ENCODE measurements around the gene GPR180. TPM values are rescaled to one million over a fixed set of nuclear protein-coding genes. Genes with fewer than 3 reads are reported as not detected.

The GPR180 gene
- total and polyA plus RNA-seq, 4 donors: 1.7 to 7.0 (median 3.9) TPM

- Histone ChIP-seq H3K27ac (ENCODE audit: low read depth in 1 of 2, low read length in 1 of 2) (no peak overlapping the region), H3K4me3 (no peak overlapping the region), H3K27me3 (ENCODE audit: control insufficient read depth in 3 of 3, insufficient read depth in 3 of 3, low read length in 2 of 3) (peaks cover 0 to 3% (median 0%) of the 10 kb centered on the region in 3 donors), H3K36me3 (ENCODE audit: control insufficient read depth in 4 of 4, insufficient read depth in 4 of 4, low read length in 4 of 4) (no peaks in the 10 kb centered on the region), H3K9me3 (ENCODE audit: control insufficient read depth in 4 of 4, insufficient read depth in 3 of 4, low read length in 3 of 4) (peaks cover 0 to 5% (median 2%) of the 10 kb centered on the region in 4 donors), H3K9ac (ENCODE audit: insufficient read depth in 1 of 2, low read length in 2 of 2) (no peak overlapping the region), H3K4me1 (ENCODE audit: control insufficient read depth in 5 of 5, insufficient read depth in 5 of 5, low read length in 5 of 5) (peaks cover 0 to 4% (median 0%) of the 10 kb centered on the region in 5 donors)
- TF ChIP-seq, protein P1, sequence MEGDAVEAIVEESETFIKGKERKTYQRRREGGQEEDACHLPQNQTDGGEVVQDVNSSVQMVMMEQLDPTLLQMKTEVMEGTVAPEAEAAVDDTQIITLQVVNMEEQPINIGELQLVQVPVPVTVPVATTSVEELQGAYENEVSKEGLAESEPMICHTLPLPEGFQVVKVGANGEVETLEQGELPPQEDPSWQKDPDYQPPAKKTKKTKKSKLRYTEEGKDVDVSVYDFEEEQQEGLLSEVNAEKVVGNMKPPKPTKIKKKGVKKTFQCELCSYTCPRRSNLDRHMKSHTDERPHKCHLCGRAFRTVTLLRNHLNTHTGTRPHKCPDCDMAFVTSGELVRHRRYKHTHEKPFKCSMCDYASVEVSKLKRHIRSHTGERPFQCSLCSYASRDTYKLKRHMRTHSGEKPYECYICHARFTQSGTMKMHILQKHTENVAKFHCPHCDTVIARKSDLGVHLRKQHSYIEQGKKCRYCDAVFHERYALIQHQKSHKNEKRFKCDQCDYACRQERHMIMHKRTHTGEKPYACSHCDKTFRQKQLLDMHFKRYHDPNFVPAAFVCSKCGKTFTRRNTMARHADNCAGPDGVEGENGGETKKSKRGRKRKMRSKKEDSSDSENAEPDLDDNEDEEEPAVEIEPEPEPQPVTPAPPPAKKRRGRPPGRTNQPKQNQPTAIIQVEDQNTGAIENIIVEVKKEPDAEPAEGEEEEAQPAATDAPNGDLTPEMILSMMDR (IDR thresholded peaks at IDR 0.05; ENCODE audit: control extremely low read depth, extremely low read depth): no peak
- 75 to 85% methylated on average over 1 of the region's 1 CpG for WGBS, 2 donors
- ATAC-seq (ENCODE audit: insufficient read depth, low FRiP score) (no peak), DNase-seq (no peak)
These were observed 55.1 kb downstream of the GPR180 start for GRCh38 chr13:94656766-94657165.

DNA sequence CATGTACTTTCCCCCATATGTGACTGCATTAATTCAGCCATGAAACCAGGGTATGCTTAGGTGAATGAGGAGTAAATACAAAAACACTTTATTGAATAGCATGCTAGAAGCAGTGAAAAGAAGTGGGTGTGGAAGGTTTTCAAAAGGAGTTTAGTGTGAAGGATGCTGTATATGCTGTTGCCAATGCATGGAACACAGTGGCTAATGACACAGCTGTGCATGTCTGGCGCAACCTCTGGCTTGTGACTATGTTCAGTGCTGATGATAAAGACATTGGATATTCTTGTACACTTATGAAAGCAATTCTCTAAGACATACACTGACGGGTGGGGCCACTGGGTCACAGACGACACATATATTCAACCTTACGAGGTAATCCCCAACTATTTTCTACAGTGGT, 55.5 kb downstream of the GPR180 start:
- Histone ChIP-seq H3K9ac (ENCODE audit: insufficient read depth in 1 of 2, low read length in 2 of 2) (no peak overlapping the region), H3K9me3 (ENCODE audit: control insufficient read depth in 4 of 4, insufficient read depth in 3 of 4, low read length in 3 of 4) (peaks cover 0 to 5% (median 2%) of the 10 kb centered on the region in 4 donors), H3K4me3 (no peak overlapping the region), H3K27ac (ENCODE audit: low read depth in 1 of 2, low read length in 1 of 2) (no peak overlapping the region), H3K27me3 (ENCODE audit: control insufficient read depth in 3 of 3, insufficient read depth in 3 of 3, low read length in 2 of 3) (peaks cover 0 to 8% (median 3%) of the 10 kb centered on the region in 3 donors), H3K36me3 (ENCODE audit: control insufficient read depth in 4 of 4, insufficient read depth in 4 of 4, low read length in 4 of 4) (no peaks in the 10 kb centered on the region), H3K4me1 (ENCODE audit: control insufficient read depth in 5 of 5, insufficient read depth in 5 of 5, low read length in 5 of 5) (peaks cover 0 to 6% (median 0%) of the 10 kb centered on the region in 5 donors)
- ATAC-seq (ENCODE audit: insufficient read depth, low FRiP score): no peak
- 92 to 99% methylated on average over 4 of the region's 4 CpGs for WGBS, 2 donors
- TF ChIP-seq, protein P1 (IDR thresholded peaks at IDR 0.05; ENCODE audit: control extremely low read depth, extremely low read depth): no peak
- no peak for DNase-seq

GRCh38 chr13:94658926-94659597, 57.4 kb downstream of the GPR180 start:
- no peak for ATAC-seq (ENCODE audit: insufficient read depth, low FRiP score)
- H3K9ac ChIP-seq (ENCODE audit: insufficient read depth in 1 of 2, low read length in 2 of 2): no peak overlapping the region
- 88 to 91% methylated on average over 1 of the region's 1 CpG for WGBS, 2 donors

More at GRCh38 chr13:94658926-94659597, 57.4 kb downstream of the GPR180 start:
- no peak overlapping the region for H3K4me3 ChIP-seq
- H3K36me3 ChIP-seq (ENCODE audit: control insufficient read depth in 4 of 4, insufficient read depth in 4 of 4, low read length in 4 of 4): no peaks in the 10 kb centered on the region
- TF ChIP-seq, protein P1 (IDR thresholded peaks at IDR 0.05; ENCODE audit: control extremely low read depth, extremely low read depth): no peak
- no peak for DNase-seq
- no peak overlapping the region for H3K27ac ChIP-seq (ENCODE audit: low read depth in 1 of 2, low read length in 1 of 2)
- H3K27me3 ChIP-seq (ENCODE audit: control insufficient read depth in 3 of 3, insufficient read depth in 3 of 3, low read length in 2 of 3): peaks cover 0 to 26% (median 20%) of the 10 kb centered on the region in 3 donors
- peaks cover 0 to 5% (median 2%) of the 10 kb centered on the region in 4 donors for H3K9me3 ChIP-seq (ENCODE audit: control insufficient read depth in 4 of 4, insufficient read depth in 3 of 4, low read length in 3 of 4)
- H3K4me1 ChIP-seq (ENCODE audit: control insufficient read depth in 5 of 5, insufficient read depth in 5 of 5, low read length in 5 of 5): peaks cover 0 to 12% (median 0%) of the 10 kb centered on the region in 5 donors

Data from lung (tissue), 12 donors.